Gastroesophageal sphincter (tissue), 4 donors: ENCODE measurements around the gene EFEMP2. TPM values are rescaled to one million over a fixed set of nuclear protein-coding genes. Genes with fewer than 3 reads are reported as not detected.

Experiments
- ATAC-seq: fragments of 150-250 bp; one replicate; pipeline ENCODE4 v1.9.1; 2016; ENCODE audit warnings: mild to moderate bottlenecking, moderate library complexity
- H3K27ac ChIP-seq, 4 donors: fragments of 200-600 bp; sonication (generic) in 3 of 4; 1 replicate in 3 of 4; 2 replicates in 1 of 4; pipeline ENCODE4 v1.5.1; 2016 to 2019
- H3K27me3 ChIP-seq: fragments of 200-600 bp; sonication (generic); one replicate; pipeline ENCODE4 v1.5.1; 2019
- H3K36me3 ChIP-seq, 2 donors: fragments of 200-600 bp; sonication (generic); one replicate each; pipeline ENCODE4 v1.5.1; 2019; ENCODE audit warnings: control low read depth in 1 of 2
- H3K4me1 ChIP-seq, 3 donors: fragments of 200-600 bp; sonication (generic); 1 replicate in 2 of 3; 2 replicates in 1 of 3; pipeline ENCODE4 v1.5.1; 2016 to 2019; ENCODE audit warnings: control low read depth in 2 of 3
- H3K4me3 ChIP-seq, 2 donors: fragments of 200-600 bp; sonication (generic); one replicate each; pipeline ENCODE4 v1.5.1; 2019; ENCODE audit warnings: mild to moderate bottlenecking in 1 of 2, moderate library complexity in 1 of 2
- H3K9me3 ChIP-seq, 3 donors: fragments of 200-600 bp; sonication (generic); one replicate each; pipeline ENCODE4 v1.5.1; 2017 to 2019; ENCODE audit warnings: control low read depth in 2 of 3
- CTCF ChIP-seq, 4 experiments: fragments of 200-600 bp in 2 of 4; fragments of 450-650 bp in 2 of 4; sonication (generic) in 1 of 4; IDR thresholded peaks; one replicate each; pipeline ENCODE4 v1.5.1; 2017 to 2019; ENCODE audit warnings: antibody characterized with exemption in 4 of 4, mild to moderate bottlenecking in 2 of 4, moderate library complexity in 2 of 4
- EP300 ChIP-seq: sonication (generic); formaldehyde crosslinking; IDR thresholded peaks from one replicate; pipeline ENCODE4 v1.6.1; 2017; ENCODE audit warnings: antibody characterized with exemption, mild to moderate bottlenecking
- POLR2A ChIP-seq, 2 donors: fragments of 450-650 bp; IDR thresholded peaks; one replicate each; pipeline ENCODE4 v1.6.1; 2017; ENCODE audit warnings: antibody characterized with exemption in 2 of 2, mild to moderate bottlenecking in 2 of 2, moderate library complexity in 1 of 2
- POLR2AphosphoS5 ChIP-seq: sonication (generic); formaldehyde crosslinking; IDR thresholded peaks from one replicate; pipeline ENCODE4 v1.6.1; 2017; ENCODE audit warnings: antibody characterized with exemption
- WGBS, 2 donors: methylation state at CpG; one replicate each; pipeline ENCODE4 v1.1.5; 2018; ENCODE audit warnings: low coverage in 1 of 2; 5-methylcytosine and 5-hydroxymethylcytosine counted together
- total RNA-seq, 4 donors: library from RNA; depleted of rRNA; stranded (reverse); fragments of >200 nt; gene quantifications; one replicate each; pipeline ENCODE4 v1.1.0, GENCODE V29; 2016

The EFEMP2 gene
- total RNA-seq, 4 donors from 2014 or later, result 55.6 to 92.8 (median 81.2) TPM

- no peak for TF ChIP-seq EP300
- peak; percentile 96 to 97 for TF ChIP-seq POLR2A (IDR thresholded peaks at IDR 0.05)
- peak in 1 of 4 experiments; percentile 16 for TF ChIP-seq CTCF (IDR thresholded peaks at IDR 0.05)
- TF ChIP-seq POLR2AphosphoS5, result peak; percentile 99
- Histone ChIP-seq H3K36me3 (peaks cover 0 to 48% of the 10 kb centered on the region in 2 donors), H3K27me3 (no peaks in the 10 kb centered on the region), H3K27ac (peak overlapping the region; percentile 90 to 99 (median 96)), H3K4me1 (peaks cover 0 to 75% (median 28%) of the 10 kb centered on the region in 3 donors), H3K4me3 (peak overlapping the region; percentile 61 to 95), H3K9me3 (no peaks in the 10 kb centered on the region)
- ATAC-seq, result peak; percentile 78
- 2% methylated on average over 18 of the region's 46 CpGs; no CpG with 5 or more reads in 1 of the 2 donors for WGBS, 2 donors
Measured at GRCh38 chr11:65859095-65859811, 13.3 kb downstream of the EFEMP2 start.

- H3K4me1 ChIP-seq, result peaks cover 0 to 75% (median 28%) of the 10 kb centered on the region in 3 donors
- no peaks in the 10 kb centered on the region for H3K9me3 ChIP-seq
- no peaks in the 10 kb centered on the region for H3K27me3 ChIP-seq
- peak overlapping the region; percentile 90 to 99 (median 96) for H3K27ac ChIP-seq
- H3K4me3 ChIP-seq, result peak overlapping the region; percentile 37 to 95
- TF ChIP-seq EP300, result no peak
- no peak for TF ChIP-seq POLR2A (IDR thresholded peaks at IDR 0.05)
- no peak for TF ChIP-seq CTCF (IDR thresholded peaks at IDR 0.05)
- no peak for ATAC-seq
- peaks cover 0 to 48% of the 10 kb centered on the region in 2 donors for H3K36me3 ChIP-seq
- 0% methylated on average over 10 of the region's 10 CpGs for WGBS, 2 donors
Measured at GRCh38 chr11:65858681-65859087, 13.9 kb downstream of the EFEMP2 start.

GRCh38 chr11:65857853-65858680 is 14.5 kb downstream of the EFEMP2 start, which contains the start of gene CFL1:
CFL1 (minus strand) TSS chr11:65858180; CDS start chr11:65858099, 81 bp downstream.
- Histone ChIP-seq H3K9me3 (no peaks in the 10 kb centered on the region), H3K27me3 (no peaks in the 10 kb centered on the region), H3K4me1 (peaks cover 0 to 75% (median 28%) of the 10 kb centered on the region in 3 donors), H3K27ac (peak within 1 kb of the TSS; percentile 90 to 99 (median 96)), H3K36me3 (peaks cover 0 to 48% of the 10 kb centered on the region in 2 donors), H3K4me3 (peak within 1 kb of the TSS; percentile 75 to 95)
- peak; percentile 80 for ATAC-seq
- peak; percentile 99 for TF ChIP-seq POLR2A (IDR thresholded peaks at IDR 0.05)
- peak in 1 of 4 experiments; percentile 10 for TF ChIP-seq CTCF (IDR thresholded peaks at IDR 0.05)
- no peak for TF ChIP-seq EP300
- TF ChIP-seq POLR2AphosphoS5, result peak; percentile 99
- 0 to 1% methylated on average over 12 to 13 of the region's 92 CpGs for WGBS, 2 donors

- no CpG with 5 or more reads among the region's 49 CpGs for WGBS, 2 donors
- no peaks in the 10 kb centered on the region for H3K27me3 ChIP-seq
- TF ChIP-seq POLR2AphosphoS5 (no peak), EP300 (no peak), CTCF (IDR thresholded peaks at IDR 0.05) (no peak), POLR2A (IDR thresholded peaks at IDR 0.05) (no peak)
- H3K4me3 ChIP-seq, result peak overlapping the region; percentile 75 to 95
- H3K4me1 ChIP-seq, result peaks cover 0 to 75% (median 27%) of the 10 kb centered on the region in 3 donors
- peak overlapping the region; percentile 77 to 99 (median 94) for H3K27ac ChIP-seq
- no peaks in the 10 kb centered on the region for H3K9me3 ChIP-seq
- no peak for ATAC-seq
- peaks cover 0 to 48% of the 10 kb centered on the region in 2 donors for H3K36me3 ChIP-seq
Measured at GRCh38 chr11:65857500-65857852, 15.1 kb downstream of the EFEMP2 start.
